Posterior vena cava (tissue), 2 donors: ENCODE measurements around the gene ITGA3. TPM values are rescaled to one million over a fixed set of nuclear protein-coding genes. Genes with fewer than 3 reads are reported as not detected.
A peak's percentile ranks its signal among the peaks of the same experiment; 100 is the strongest.
"Not testable (repeated sequence)": the region's sequence is repeated elsewhere in the genome, so short reads cannot be mapped to it uniquely, and the experiment has no call there.

Experiments used
- DNase-seq: peaks from one replicate; pipeline ENCODE4 v3.0.0-alpha.2; 2020; ENCODE audit warnings: low spot score
- intact Hi-C, 2 donors: fragments of 100-400 bp; cut with DNase I; formaldehyde crosslinking; loops; one replicate each; pipeline versions ENCODE4 v1.14.1 to v1.14.2; 2022 to 2023
- total RNA-seq, 2 donors: library from RNA; stranded (reverse); fragmentation: NEBNext Ultra II Directional; extraction: Animal tissue kit (Norgen Biotek cat#: 25700); gene quantifications; one replicate each; pipeline ENCODE4 v1.2.1, GENCODE V29; 2021
- donor health status: DM: yes; HTN: yes; CAD: no.
- donor health status: DM: yes; HTN: yes; CAD: no.

Gene ITGA3
- total RNA-seq, 2 donors from 2014 or later, result 56.3 to 80.3 TPM

DNA sequence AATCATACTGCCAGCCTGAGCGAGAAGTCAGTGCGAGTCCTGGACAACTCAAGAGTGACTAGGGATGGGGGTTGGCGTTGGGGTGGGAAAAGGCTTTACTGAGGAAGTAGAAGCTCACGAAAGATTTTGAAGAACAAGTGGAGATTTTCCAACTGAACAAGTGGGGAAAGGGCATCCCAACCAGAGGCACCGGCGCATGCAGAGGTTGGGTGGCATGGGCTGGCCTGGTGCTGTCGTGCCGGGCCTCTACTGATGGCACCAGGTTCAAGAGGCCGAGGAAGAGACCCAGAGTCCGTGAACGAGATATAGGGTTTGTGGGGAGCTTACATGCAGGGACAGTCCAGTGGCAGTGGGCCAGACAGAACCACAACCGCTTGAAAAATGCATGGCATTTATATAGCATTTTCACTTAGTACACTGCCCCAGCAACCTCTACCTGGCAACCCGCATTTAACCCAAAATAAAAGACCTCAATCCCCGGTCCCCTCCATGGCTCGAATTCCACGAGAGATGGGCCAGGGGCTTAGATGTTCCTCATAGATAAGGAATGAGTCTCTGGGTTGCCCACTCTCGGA, 7.7 kb upstream of the ITGA3 start:
- intact Hi-C loops, result no loop called here
- DNase-seq, result peak; percentile 51

DNA sequence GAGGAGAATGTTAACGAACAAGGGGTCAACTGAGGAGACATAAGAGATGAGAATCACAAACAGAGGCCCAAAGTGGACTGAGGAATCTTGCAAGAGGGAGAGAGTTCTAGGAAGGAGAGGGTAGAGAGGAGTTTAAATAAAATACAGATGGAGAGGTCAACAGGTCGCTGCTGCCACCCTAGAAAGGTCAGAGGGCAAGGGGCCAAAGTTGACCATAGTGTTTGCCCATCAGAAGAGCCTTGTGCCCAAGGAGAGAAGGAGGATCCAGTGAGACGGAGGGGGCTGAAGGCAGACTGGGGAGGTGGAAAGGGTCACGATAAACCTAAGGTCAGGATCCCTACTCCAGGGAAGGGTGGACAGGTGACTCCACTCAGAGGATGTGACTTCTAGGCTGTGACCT, 6.9 kb upstream of the ITGA3 start:
- peak; percentile 49 for DNase-seq
- intact Hi-C loops, result no loop called here

DNA sequence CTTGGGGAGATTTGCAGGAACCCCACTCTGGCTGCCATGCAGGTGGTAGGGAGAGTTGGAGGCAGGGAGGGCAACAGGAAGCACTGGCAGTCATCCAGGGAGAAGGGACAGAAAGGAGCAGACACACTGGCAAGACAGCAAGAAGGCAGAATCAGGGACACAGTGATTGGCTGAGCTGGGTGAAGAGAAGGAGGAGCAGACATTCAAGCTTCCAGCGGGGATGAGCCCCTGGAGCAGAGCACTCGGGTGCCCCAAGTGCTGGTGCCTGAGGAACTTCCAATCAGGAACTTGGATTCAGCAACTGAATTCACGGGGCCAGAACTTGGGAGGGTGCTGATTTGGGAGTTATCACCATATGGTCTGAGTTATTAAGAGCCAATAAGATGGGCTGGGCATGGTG, 6.3 kb upstream of the ITGA3 start:
- peak; percentile 32 for DNase-seq

DNA sequence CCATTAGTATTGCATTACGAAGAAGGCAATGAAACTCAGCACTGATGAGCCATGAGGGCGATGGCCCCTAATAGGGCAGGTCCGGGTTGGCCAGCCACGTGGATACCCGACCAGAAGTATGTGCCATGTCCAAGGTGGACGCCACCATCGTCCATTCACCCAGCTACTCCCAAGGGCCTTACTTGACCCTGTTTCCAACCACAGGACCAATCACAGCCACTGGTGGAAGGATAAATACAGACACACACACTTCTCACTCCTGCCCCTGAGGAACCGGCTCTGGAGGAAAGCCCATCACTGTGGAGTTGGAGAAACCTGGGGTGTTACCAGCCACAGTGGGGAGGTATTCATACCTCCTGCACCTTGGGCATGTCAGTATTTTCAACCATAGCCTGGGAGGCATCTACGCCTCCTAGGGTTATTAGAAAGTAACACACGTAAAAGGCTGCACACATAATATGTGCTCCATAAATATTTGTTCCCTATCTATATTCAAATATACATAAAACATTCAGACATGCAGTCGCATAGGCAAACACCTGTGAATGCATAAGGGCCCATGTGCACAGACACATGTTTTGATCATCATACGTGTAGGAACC, 5.4 kb upstream of the ITGA3 start:
- intact Hi-C loops, result no loop called here
- no peak for DNase-seq

More for the DNA sequence above, 6.3 kb upstream of the ITGA3 start:
- intact Hi-C loops, result no loop called here

DNA sequence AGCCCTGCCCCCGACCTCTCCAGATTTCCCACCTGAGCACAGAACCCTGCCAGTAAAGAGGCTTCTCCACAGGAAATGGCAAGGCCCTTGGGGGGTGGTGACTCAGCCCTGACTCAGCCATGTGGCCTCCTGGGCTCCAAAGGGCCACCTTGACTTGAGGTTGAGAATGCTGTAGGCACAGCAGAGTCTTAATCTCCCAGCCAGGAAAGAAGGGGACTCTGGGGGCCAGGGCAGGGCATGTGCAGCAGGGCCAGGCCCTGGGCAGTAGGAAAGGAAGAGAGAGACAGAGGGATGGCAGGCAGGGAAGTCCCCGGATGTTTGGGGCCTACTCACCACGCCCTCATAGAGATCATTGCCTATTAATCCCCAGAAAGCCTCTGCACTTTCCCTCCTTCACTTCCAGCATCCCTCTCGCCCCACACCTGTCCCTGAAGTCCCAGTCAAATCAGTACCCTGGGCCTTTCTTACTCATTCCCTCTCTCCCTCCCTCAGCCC, 4.8 kb upstream of the ITGA3 start:
- DNase-seq, result no peak
- intact Hi-C loops, result no loop called here

- no peak for DNase-seq
- intact Hi-C loops, result no loop called here
Measured at GRCh38 chr17:50051606-50052005, 4.3 kb upstream of the ITGA3 start.

- intact Hi-C loops, result no loop called here
- no peak for DNase-seq
Measured at GRCh38 chr17:50052241-50052796, 3.6 kb upstream of the ITGA3 start.

DNA sequence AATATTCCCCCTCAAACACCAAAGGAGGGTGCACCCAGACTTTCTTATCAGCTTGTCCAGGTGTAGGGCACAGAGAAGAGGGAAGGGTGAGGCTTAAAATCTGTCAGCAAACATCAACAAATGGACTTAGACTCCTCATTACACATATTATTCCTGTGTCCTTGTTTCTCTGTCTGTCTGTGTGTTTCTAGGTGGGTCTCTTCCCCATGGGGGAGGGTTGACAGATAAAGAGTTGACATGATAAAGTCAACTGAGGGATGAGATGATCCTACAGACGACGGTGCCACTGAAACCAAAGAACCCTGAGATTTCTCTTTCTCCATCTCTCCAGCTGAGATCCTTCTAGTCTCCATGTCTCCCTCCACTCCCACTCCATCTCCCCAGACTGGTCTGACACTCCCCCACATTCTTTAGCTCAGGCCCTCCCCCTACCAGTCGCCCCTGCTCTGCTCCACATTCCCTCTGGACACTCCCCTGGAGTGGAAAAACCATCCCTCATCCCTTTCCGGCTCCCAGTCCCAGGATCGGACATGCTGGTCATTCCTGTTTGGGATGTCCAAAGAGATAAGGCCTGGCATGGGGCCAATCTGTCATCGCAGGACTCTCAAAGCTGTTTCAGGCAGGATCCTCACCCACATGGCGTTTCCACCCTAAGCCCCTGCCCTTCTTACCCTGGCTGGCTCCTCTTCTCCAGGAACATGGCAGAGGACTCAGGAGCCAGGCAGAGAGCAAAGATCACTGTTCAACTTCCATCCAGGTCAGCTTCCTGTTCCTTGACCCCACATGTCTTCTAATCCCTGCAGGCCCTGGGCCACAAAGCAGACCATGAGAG, 2.9 kb upstream of the ITGA3 start:
- DNase-seq, result no peak
- intact Hi-C loops, result no loop called here

- intact Hi-C loops, result no loop called here
- no peak for DNase-seq
Measured at GRCh38 chr17:50053654-50053960, 2.3 kb upstream of the ITGA3 start.

DNA sequence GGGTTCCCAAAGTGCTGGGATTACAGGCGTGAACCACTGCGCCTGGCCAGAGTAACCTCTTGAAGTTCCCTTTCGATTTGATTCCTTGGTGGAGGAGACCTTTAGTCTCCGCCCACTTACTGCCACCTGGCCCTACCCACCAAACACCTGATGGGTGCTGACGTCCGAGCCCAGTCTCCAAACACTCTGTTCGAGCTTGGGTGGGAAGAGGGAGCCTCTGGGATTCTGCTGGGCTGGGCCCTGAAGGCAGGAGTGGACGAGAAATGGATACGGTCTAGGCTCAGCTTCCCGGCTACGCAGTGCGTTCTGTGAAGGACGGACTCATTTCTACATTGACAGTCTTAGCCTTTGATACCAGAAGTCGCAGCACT, 870 bp upstream of the ITGA3 start:
- intact Hi-C loops, result no loop called here
- no peak for DNase-seq

DNA sequence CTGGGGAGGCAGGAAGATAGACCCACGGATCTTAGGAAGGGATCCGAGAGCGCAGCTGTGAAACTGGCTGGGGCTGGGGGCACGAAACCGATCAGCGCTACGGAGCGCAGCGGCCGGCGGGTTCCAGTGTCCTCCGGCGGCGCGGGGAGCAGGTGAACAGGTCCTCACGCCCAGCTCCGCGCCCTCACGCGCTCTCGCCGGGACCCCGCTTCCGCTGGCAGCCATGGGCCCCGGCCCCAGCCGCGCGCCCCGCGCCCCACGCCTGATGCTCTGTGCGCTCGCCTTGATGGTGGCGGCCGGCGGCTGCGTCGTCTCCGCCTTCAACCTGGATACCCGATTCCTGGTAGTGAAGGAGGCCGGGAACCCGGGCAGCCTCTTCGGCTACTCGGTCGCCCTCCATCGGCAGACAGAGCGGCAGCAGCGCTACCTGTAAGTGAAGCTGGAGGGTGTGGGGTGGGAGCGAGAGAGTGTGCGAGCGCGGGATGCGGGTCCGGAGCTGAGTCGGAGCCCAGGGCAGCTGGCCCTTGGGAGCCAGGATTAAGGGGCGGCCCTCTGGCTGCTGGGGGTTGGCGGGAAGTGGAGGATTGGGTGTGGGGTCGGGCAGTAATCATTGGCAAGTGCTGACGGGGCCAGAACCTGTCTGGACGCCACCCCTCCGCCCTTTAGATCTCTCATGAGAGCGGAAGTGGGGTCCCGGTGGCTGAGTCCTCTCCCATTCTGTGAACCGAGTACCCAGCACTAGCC, 479 bp downstream of the ITGA3 start:
- intact Hi-C loops, result no loop called here
- DNase-seq, result no peak

GRCh38 chr17:50056961-50057330, 1.0 kb downstream of the ITGA3 start:
- intact Hi-C loops, result no loop called here
- DNase-seq, result no peak

- intact Hi-C loops, result no loop called here
- no peak for DNase-seq
Measured at GRCh38 chr17:50057521-50057991, 1.6 kb downstream of the ITGA3 start.

- intact Hi-C loops, result no loop called here
- DNase-seq, result no peak
Measured at GRCh38 chr17:50058296-50058953, 2.5 kb downstream of the ITGA3 start.

DNA sequence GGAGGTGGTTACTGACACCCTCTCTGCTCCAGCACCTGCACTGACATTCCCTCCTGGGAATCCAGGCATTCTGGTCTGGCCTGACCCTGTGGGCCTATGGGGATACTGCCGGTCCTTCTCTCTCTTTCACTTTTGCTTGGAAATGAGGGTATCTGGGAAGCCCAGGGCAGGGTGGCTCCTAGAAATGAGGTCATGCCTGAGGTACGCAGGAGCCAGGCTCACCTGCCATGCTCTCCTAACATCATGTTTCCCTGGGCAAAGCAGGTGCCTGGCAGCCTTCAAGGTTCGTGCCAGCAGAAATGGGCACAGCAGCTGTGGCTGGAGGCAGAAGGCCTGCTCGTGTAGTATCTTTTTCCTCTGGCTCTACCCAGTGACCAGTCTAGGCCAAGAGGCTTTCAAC, 3.3 kb downstream of the ITGA3 start:
- DNase-seq, result no peak
- intact Hi-C loops, result no loop called here

DNA sequence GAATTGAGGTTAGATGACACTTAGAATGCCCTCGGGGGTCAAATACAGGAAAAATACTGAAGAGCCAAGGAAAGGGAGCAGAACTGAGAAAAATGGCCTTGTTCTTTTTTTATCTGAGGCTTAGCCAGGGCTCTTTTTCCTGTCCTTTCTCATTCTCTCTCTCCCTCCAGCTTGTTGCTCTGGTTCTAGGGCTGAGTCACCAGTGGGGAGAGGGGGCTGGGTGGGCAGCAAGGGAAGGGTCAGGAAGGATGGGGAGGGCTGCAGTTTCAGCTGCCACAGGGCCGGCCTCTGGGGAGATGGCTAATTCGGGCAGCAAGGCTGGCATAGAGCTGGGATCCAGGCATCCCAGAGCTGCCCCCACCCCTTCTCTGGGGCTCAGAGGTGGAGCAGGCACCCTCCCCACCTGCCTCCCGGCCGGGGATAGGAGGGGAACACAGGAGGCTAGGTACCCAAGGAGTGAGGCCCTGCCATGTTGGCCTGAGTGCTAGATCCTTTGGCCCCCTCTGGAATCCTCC, 3.9 kb downstream of the ITGA3 start:
- DNase-seq, result no peak
- intact Hi-C loops, result no loop called here

DNA sequence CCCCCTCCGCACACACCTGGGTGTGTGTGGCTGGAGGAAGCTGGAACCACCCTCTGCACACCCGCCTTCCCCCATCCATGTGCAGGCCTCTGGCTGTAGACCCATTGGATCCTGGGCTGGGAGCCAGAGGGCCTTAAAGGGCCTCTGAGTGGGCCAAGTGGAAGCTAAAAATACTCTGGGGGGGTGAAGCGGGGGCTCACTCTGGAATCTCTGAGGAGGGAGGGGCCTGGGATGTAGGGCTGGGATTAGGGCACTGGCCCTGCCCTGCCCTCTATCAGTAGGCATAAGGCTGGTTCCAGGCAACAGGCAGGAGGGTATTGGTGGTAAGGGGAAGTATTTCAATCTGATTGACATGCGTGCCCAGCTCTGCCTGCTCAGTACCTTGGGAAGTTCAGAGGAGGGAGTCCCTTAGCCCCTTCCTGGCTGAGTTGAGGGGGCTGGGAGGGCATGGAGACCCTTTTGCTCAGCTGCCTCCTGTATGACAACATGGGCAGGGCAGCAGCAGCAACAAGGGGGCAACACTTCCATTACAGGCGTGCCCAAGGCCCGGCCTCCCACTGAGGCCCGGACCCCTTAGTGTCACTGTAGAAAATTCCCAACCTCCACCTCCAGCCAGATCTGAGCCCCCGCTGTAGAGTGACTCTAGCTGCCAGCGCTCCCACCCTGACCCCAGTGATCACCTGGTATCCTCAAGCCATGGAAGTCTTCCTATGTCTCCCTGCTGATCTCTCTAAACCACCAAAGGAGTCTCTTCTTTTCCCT, 5.2 kb downstream of the ITGA3 start:
- peak; percentile 89 for DNase-seq
- intact Hi-C loops, result no loop called here

- intact Hi-C loops, DNase-seq: not testable (repeated sequence)
Measured at GRCh38 chr17:50061713-50062045, 5.8 kb downstream of the ITGA3 start.
